DOHH2 (cell line): Measurements from ENCODE around the gene EPHA8.

Source experiments
- H3F3A ChIP-seq: fragments of 200-600 bp; sonication (generic), shearing (Covaris generic); 2 replicates; pipeline ENCODE4 v1.6.0; 2016; ENCODE audit warnings: antibody characterized with exemption, mild to moderate bottlenecking; ENCODE audit not compliant: control insufficient read depth, insufficient read depth
- H3K27ac ChIP-seq: fragments of 200-600 bp; sonication (generic); 2 replicates; pipeline ENCODE4 v1.5.1; 2014; ENCODE audit warnings: low read depth, mild to moderate bottlenecking, low read length, moderate library complexity
- H3K27me3 ChIP-seq: fragments of 200-600 bp; sonication (generic); 2 replicates; pipeline ENCODE4 v1.6.1; 2014; ENCODE audit warnings: mild to moderate bottlenecking, low read length, mixed read lengths; ENCODE audit not compliant: control insufficient read depth
- H3K36me3 ChIP-seq: fragments of 200-600 bp; sonication (generic); 2 replicates; pipeline ENCODE4 v1.6.1; 2014; ENCODE audit warnings: mild to moderate bottlenecking, low read length, moderate library complexity, mixed read lengths; ENCODE audit not compliant: control insufficient read depth
- H3K4me1 ChIP-seq: fragments of 200-600 bp; sonication (generic); 2 replicates; pipeline ENCODE4 v1.6.1; 2014; ENCODE audit warnings: mild to moderate bottlenecking, low read length, mixed read lengths; ENCODE audit not compliant: control insufficient read depth
- H3K4me2 ChIP-seq: fragments of 200-600 bp; sonication (generic); 2 replicates; pipeline ENCODE4 v1.6.0; 2014; ENCODE audit warnings: mild to moderate bottlenecking, low read length, moderate library complexity
- H3K4me3 ChIP-seq: fragments of 200-600 bp; sonication (generic); 2 replicates; pipeline ENCODE4 v1.5.1; 2014; ENCODE audit warnings: mild to moderate bottlenecking, low read length, mixed read lengths
- H3K79me2 ChIP-seq: fragments of 200-600 bp; sonication (generic); 2 replicates; pipeline ENCODE4 v1.6.1; 2014; ENCODE audit warnings: mild to moderate bottlenecking, low read length, mixed read lengths; ENCODE audit not compliant: control insufficient read depth
- H3K9me2 ChIP-seq: fragments of 200-600 bp; sonication (generic); replicated peaks from 2 replicates; pipeline ENCODE4 v1.6.1; 2014; ENCODE audit warnings: mild to moderate bottlenecking, low read length, mixed read lengths; ENCODE audit not compliant: control insufficient read depth
- H3K9me3 ChIP-seq: fragments of 200-600 bp; sonication (generic); 2 replicates; pipeline ENCODE4 v1.6.1; 2014; ENCODE audit warnings: antibody characterized with exemption, low read length, mixed read lengths; ENCODE audit not compliant: control insufficient read depth, insufficient read depth
- H4K20me1 ChIP-seq: fragments of 200-600 bp; sonication (generic); 2 replicates; pipeline ENCODE4 v1.6.0; 2014; ENCODE audit warnings: low read depth, mild to moderate bottlenecking, antibody characterized with exemption, low read length, moderate library complexity; ENCODE audit not compliant: control insufficient read depth, insufficient read depth
- EZH2phosphoT487 ChIP-seq: fragments of 200-600 bp; sonication (generic); IDR thresholded peaks from 2 replicates; pipeline ENCODE4 v1.6.1; 2017; ENCODE audit warnings: borderline replicate concordance, mild to moderate bottlenecking, antibody characterized with exemption, low read length, moderate library complexity, mixed read lengths
- TF ChIP-seq, protein P1 (sequence below): fragments of 200-600 bp; sonication (generic); IDR thresholded peaks from one replicate; pipeline ENCODE4 v1.5.1; 2014; ENCODE audit warnings: antibody characterized with exemption, mild to moderate bottlenecking, low read depth, low read length; ENCODE audit not compliant: poor library complexity, severe bottlenecking

The EPHA8 gene

DNA sequence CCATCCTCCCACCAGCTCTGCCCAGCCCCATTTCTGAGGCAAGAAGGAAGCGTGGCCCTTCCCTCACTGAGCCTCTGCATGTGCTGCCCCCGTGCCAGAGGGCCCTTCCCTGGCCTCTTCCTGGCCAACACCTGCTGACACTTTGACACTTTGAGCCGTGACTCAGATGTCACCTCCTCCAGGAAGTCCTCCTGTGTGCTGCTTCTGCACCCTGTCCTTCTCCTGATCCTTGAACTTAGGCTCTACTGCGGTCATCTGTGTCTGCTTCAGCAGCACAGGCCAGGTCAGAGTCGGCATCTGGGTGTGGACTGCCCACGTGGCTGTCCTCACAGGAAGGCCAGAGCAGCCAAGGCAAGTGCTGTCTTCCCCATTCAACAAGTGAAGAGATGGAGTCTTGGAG, 19.6 kb upstream of the EPHA8 start:
- no peaks in the 10 kb centered on the region for H3K79me2 ChIP-seq
- no peak overlapping the region for H3K4me3 ChIP-seq
- no peaks in the 10 kb centered on the region for H4K20me1 ChIP-seq
- H3K27me3 ChIP-seq = no peaks in the 10 kb centered on the region
- no peaks in the 10 kb centered on the region for H3K9me3 ChIP-seq
- H3K4me2 ChIP-seq = no peak overlapping the region
- H3K27ac ChIP-seq = no peak overlapping the region
- peaks cover 16% of the 10 kb centered on the region for H3K4me1 ChIP-seq
- H3K9me2 ChIP-seq = no peaks in the 10 kb centered on the region
- H3K36me3 ChIP-seq = no peaks in the 10 kb centered on the region
- no peaks in the 10 kb centered on the region for H3F3A ChIP-seq
- TF ChIP-seq, protein P1, sequence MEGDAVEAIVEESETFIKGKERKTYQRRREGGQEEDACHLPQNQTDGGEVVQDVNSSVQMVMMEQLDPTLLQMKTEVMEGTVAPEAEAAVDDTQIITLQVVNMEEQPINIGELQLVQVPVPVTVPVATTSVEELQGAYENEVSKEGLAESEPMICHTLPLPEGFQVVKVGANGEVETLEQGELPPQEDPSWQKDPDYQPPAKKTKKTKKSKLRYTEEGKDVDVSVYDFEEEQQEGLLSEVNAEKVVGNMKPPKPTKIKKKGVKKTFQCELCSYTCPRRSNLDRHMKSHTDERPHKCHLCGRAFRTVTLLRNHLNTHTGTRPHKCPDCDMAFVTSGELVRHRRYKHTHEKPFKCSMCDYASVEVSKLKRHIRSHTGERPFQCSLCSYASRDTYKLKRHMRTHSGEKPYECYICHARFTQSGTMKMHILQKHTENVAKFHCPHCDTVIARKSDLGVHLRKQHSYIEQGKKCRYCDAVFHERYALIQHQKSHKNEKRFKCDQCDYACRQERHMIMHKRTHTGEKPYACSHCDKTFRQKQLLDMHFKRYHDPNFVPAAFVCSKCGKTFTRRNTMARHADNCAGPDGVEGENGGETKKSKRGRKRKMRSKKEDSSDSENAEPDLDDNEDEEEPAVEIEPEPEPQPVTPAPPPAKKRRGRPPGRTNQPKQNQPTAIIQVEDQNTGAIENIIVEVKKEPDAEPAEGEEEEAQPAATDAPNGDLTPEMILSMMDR = no peak
- TF ChIP-seq EZH2phosphoT487 = no peak

DNA sequence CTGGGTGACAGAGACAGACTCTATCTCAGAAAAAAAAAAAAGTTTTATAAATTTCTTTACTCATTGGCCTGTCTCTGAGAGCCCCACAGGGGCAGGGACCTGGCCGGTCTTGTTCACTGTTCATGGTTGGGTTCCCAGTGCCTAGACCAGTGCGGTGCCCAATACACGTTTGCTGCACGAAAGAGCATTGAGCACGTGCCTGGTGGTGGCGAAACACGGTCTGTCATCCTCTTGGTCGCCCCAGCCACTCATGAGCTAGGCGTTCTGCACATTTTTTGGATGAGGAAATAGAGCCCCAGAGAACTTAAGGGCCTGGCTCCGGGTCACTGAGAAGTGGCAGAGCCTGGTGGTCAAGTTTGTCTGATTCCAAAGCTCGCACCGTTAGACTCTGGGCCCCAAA, 18.7 kb upstream of the EPHA8 start:
- Histone ChIP-seq H3K4me1 (peaks cover 7% of the 10 kb centered on the region), H3K9me3 (no peaks in the 10 kb centered on the region), H3F3A (no peaks in the 10 kb centered on the region), H4K20me1 (no peaks in the 10 kb centered on the region), H3K79me2 (no peaks in the 10 kb centered on the region), H3K36me3 (no peaks in the 10 kb centered on the region), H3K27me3 (no peaks in the 10 kb centered on the region), H3K4me2 (no peak overlapping the region), H3K27ac (no peak overlapping the region), H3K4me3 (no peak overlapping the region), H3K9me2 (no peaks in the 10 kb centered on the region)
- TF ChIP-seq, protein P1 = no peak
- TF ChIP-seq EZH2phosphoT487 = no peak

DNA sequence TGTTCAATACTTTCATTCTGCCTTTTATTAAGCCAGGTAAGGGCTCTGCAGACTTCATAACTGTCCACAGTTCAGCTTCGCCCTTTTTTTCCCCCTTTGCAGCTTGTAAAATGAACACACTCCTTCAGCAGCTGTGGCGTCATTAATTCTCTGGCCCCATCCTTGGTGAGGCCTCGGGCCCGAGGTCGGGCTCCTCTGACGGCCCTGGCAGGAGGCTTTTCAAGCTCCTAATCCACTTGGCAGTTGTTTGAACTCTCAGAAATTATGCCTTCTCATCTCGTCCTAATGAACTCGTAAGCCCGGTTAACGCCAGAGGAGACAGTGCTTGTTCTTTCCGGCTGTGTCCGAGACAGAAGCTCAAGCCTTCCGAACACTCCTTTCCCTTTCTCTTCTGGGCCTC, 18.1 kb upstream of the EPHA8 start:
- H3K79me2 ChIP-seq = no peaks in the 10 kb centered on the region
- H4K20me1 ChIP-seq = no peaks in the 10 kb centered on the region
- H3K27ac ChIP-seq = no peak overlapping the region
- H3K4me1 ChIP-seq = peaks cover 1% of the 10 kb centered on the region
- TF ChIP-seq, protein P1 = no peak
- TF ChIP-seq EZH2phosphoT487 = no peak
- no peak overlapping the region for H3K4me3 ChIP-seq
- H3K36me3 ChIP-seq = no peaks in the 10 kb centered on the region
- H3K4me2 ChIP-seq = no peak overlapping the region
- H3F3A ChIP-seq = no peaks in the 10 kb centered on the region
- H3K27me3 ChIP-seq = no peaks in the 10 kb centered on the region
- no peaks in the 10 kb centered on the region for H3K9me2 ChIP-seq
- no peaks in the 10 kb centered on the region for H3K9me3 ChIP-seq
